NCI-H1436 treated with DMSO at 0.1 percent for 48 hours (cell line): Measurements from ENCODE around the gene RAB4A.

Experiments used
- DNase-seq: peaks from one replicate; lab custom pipeline; 2025; lab: John Stamatoyannopoulos, UW

RAB4A gene

DNA sequence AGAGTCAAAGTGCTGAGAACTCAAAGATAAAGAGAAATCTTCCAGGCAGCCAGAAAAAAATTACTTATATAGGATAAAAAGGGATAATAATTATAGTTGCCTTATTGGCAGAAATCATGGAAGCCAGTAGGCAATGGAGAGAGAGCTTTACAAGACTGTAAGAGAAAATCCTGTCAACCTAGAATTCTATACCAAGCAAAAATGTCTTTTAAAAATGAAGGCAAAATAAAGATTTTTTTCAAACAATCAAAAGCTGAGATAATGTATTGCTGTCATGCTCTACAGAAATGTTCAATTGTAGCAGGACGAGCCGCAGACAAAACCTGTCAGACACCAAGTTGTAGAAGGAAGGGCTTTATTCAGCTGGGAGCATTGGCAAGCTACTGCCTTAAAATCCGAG lies 26.8 kb upstream of the RAB4A start:
- DNase-seq = no peak

DNA sequence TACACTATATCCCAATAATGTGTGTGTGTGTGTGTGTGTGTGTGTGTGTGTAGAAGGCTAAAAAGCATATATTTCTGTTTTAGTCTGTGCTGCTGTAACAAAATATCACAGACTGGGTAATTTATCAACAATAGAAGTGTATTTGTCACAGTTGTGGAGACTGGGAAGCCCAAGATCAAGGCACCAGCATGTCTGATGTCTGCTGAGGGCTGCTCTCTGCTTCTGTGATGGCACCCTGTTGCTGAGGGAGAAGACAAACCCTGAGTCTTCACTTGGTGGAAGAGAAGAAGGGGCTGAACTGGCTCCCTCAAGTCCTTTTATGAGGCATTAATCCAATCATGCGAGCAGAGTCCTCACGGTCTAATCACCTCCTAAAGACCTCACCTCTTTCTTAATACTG lies 23.0 kb upstream of the RAB4A start:
- DNase-seq = no peak

DNA sequence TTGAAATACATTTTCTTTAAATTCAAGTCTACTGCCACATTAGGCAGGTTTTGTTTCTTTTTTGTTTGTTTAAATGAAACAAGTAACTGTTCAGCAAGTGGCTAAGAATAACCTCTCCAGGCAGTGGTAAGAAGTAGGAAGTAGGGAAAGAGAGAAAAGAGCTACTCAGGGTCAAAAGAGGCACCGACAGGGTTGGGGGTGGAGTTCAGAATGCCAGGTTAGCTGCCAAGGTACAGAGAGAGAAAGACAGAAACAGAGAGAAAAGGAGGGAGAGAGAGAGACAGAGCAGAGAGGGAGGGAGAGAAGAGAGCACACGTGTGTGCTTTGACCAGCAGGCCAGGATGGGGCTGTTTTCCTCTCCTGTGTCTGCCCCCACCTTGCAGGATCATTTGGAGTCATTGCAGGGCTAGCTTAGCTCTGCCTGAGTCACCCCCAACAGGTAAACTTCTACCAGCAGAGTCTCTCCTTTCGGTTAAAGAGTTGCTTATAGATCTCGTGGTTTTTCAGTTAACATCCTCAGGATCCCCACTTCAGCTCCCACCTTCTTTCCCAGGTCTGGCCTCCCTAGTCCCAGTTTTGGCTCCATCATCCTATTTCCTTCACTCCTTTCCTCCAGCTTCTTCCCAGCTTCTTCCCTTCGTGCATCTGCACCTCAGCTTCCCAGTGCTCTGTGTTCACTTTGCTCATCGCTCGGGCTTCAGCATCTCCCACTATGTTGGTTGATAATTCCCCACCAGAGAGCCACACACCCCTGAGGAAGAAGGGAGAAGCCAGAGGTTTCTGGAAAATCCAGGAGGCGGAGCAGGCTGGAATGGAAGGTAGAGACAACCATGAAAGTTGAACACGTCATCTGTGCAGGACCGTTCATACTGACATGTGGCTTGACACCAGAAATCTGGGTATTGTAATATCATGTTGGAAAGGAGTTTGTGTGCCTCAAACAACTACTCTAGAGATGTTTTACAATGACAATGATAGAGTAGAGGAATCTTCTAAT lies 21.8 kb upstream of the RAB4A start:
- DNase-seq = no peak

DNA sequence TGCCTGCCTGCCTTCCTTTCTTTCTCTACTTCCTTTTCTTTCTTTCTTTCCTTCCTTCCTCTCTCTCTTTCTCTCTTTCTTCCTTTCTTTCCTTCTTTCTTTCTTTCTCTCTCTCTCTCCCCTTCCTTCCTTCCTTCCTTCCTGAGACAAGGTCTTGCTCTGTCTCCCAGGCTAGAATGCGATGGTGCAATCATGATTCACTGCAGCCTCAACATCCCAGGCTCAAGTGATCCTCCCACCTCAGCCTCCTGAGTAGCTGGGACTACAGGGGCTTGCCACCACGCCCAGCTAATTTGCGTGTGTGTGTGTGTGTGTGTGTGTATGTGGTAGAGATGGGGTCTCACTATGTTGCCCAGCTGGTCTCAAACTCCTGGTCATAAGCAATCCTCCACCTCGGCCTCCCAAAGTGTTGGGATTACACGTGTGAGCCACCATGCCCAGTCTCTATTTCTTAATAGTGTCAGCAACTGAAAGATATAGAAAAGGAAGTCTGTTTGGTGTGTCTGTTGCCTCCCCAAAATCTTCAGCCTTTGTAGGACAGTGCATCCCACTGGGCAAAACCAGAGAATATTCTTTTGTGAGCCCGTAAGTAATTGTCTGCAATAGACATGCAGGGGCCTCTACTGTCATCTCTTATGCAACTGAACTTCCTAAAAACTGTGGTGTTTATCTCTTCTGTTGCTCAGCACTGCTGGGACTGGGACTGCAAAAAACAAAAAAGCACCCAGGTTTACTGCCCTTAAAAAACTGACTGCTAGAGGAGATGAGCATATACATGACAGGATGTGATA lies 20.9 kb upstream of the RAB4A start:
- no peak for DNase-seq

DNA sequence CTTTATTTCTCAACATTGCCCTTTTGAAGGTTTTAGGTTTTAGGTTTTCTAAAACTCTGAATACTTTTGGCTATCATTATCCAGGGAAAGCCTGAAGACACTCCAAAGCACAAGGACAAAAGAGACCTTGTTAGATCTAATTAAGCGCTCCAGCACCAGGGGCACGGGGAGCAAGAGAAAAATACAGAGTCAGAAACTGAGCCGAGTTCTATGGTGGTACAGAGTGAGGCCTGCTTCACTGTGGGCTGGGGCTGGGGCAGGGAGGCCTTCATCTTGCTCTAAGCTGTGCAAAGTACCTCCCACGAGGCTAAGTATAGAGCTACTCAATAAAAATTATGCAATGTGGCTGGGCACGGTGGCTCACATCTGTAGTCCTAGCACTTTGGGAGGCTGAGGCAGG lies 19.7 kb upstream of the RAB4A start:
- no peak for DNase-seq

DNA sequence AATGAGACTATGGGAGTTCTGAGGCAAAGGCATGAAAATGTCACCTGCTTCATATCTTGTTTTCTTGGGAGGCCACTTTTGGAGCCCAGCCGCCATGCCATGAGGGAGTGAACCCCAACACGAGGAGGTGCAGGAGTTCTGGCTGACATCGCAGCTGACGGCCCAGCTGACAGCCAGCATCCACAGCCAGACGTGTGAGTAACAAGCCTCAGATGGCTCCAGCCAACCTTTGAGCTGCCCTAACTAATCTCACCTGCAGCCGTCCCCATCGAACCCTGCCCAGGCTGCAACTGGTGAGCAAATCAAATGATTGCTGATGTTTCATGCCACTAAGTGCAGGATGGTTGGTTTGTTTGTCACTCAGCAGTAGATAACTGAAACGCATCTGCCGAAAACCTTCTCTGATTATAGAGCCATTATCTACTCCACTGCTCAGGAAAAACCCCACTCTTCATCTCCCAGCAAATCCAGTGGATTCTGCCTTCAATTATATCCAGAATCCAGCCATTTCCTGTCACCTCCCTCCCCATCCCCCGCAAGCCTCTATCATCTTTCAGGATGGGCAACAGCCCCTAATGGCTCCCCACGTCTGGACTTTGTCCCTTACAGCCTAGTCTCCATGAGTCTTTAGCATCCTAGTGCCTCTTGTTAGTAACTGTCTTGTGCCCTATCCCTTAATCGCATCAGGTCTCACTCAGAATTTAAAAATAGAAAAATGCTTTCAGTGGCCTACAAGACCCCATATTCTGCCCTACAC lies 18.5 kb upstream of the RAB4A start:
- DNase-seq = no peak

DNA sequence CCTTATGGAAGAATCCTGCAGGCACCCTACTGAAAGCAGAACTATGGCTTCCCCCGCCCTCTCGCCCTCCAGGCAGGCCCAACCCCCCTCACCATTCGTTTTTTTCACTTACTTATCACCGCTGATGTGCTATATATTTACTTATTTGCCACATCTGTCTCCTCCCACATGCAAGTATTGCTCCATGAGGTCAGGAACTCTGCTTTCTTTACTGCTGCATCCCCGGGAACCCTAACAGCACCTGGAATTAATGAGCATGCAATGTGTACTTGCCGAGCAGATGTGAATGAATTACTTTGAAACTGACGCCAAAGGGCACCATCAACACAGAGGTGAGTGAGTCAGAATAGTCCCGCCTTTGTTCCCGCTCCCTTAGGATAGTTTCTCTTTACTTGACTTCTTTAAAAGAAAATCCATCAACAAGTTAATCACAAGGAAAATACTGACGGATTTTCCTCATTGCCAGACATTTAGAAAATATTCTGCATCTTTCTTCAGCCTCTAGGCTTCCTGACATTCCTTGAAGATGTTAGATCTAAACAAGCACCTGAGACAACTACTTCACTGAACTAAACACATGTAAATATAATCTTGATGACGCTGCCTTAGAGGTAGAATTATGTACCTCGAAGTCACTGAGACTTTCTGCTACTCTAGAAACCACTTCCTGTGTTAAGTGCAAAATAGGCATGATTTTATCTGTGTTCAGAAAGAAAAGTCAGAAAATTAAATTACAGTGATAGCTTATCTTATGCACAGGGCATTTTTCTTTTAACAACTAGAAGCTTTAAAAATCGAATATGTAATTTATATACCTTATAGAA lies 17.5 kb upstream of the RAB4A start:
- DNase-seq = no peak

DNA sequence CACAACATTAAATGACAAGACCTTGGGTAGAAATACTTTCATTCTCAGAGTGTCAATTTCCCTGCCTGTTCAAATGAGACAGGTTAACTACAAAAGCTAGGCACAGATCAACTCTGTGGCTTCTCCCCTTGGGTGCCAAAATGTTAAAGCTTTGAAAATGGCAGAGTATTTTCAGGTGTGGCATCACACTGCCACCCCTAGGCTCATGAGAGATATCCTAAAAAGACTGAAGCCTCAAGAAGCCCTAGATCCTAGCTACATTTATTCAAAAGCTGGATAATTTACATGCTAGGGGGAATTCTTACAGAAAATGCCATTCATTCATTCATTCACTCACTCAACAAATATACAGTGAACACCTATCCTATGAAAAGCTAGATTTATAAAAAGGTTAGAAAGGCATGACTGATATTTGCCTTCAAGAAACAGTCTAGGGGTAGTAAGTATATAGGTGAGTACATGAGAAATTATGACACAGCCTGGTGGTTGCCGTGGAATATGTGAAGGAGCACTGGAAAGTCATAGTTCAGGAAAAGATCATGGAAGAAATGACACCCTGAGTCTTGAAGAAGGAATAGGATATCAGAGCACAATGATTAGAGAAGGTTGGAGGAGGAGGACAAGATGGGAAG lies 15.9 kb upstream of the RAB4A start:
- DNase-seq = no peak

DNA sequence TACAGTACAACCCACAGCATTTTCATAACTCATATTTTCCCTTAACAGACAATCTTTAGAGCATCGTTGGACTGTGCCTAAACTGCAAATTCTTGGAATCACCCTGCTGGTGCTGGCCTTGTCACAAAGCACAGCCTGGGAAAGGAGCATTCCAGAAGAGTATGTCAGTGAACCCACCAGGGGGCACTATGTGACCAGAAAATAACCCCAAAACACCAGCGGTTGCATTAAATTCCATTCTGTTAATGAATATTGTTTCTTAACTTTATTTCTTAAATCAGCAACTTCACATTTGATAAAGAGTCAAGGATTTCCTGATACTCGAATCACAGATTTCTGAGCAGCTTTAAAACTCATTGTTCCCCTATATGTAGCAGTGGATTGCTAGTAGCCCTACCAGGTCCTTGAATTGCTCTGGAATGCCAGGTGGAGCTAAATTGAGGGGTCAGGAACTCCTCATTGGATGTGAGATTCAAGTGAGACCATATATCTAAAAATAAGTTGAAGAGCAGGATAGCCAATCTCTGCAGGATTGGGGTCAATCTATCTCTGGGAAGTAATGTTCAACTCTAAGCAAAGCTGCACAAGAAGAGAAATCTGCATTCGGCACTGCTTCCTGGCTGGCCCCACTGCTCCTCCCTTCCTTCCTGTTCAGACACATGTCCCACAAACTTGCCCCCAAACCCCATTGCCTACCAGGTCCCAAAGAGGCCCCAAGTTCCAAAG lies 12.7 kb upstream of the RAB4A start:
- DNase-seq = no peak

DNA sequence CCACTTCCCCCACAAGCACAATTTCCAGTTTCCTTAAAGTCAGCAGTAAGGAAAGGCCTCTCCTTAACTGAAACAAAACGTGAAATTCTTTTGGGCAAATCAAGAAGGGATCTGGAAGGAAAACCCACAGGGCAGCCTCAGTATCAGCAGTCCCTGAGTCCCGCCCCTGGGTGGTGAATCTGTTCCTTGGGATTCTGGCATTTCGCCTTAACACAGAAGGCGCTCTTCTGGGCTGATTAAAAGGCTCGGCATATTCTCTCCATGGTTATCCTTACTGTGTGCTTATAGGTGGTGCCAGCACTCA lies 12.2 kb upstream of the RAB4A start:
- DNase-seq = no peak

DNA sequence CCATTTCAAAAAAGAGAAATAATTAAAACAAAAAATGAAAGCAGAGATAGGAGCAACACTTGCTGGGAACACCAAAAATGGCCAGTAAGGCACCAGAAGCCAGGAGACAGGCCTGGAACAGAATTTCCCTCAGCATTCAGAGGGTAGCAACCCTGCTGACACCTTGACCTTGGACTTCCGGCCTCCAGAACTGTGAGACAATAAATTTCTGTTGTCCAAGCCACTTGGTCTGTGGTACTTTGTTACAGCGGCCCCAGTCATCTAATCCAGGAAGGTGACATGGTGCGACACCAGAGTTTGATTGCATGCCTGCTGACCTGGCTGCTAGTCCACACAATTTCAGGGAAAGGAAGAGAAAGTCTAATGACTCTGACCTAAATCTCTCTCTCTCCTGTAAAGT lies 10.6 kb upstream of the RAB4A start:
- no peak for DNase-seq

DNA sequence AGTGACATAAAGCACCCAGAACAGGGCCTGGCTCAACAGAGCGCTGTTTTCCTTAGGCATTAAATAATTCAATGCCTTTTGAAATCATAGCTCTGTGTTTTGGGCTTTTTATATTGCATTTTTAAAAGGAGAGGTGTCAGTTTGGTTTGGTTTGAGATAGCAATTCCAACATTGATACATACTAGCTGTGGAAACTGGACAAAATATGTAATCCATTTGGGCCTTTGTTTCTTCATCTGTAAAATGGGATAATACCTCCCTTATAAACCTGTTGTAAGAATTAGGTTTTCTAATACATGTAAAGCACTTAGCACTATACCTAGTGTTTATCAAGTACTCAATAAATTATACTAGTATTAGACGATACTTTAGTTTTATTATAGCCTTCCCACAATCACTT lies 8.7 kb upstream of the RAB4A start:
- DNase-seq = no peak

DNA sequence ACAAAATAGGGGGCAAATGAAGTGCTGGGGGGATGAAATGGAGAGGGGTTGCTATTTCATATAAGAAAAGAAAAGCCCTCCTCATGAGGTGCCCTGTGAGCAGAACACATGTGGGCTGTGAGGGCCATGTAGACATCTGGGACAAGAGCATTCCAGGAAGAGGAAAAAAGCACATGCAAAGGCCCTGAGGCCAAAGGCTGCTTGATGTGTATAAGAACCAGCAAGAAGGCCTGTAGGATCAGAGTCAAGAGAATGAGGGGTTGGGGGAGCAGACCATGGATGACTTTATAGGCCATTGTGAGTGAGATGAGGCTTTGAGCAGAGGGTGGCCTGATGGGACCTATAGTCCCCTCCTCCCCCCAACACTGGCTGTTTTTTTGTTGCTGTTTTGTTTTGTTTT lies 7.7 kb upstream of the RAB4A start:
- DNase-seq = no peak

DNA sequence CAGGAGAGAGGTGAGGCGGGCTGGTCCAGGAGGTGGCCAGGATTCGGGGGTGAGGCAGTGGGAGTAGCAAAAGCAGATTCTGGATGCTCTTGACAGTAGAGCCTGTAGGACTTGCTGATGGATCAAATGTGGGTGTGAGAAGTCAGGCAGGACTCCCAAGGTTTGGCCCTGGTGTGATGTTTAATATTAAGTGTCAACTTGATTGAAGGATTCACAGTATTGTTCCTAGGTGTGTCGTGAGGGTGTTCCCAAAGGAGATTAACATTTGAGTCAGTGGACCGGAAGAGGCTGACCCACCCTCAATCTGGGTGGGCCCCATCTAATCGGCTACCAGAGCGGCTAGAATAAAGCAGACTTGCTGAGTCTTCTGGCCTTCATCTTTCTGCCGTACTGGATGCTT lies 6.8 kb upstream of the RAB4A start:
- DNase-seq = no peak

DNA sequence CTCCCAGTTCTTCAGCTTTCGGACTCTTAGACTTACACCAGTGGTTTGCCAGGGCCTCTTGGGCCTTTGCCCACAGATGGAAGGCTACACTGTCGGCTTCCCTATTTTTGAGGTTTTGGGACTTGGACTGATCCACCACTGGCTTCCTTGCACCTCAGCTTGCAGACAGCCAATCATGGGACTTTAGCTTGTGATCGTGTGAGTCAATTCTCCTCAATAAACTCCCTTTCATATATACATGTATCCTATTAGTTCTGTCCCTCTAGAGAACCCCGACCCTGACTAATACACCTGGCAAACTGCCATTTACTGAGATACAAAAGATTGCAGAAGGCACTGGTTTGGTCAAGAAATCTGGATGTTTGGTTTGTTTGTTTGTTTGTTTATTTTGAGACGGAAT lies 6.4 kb upstream of the RAB4A start:
- DNase-seq = no peak

DNA sequence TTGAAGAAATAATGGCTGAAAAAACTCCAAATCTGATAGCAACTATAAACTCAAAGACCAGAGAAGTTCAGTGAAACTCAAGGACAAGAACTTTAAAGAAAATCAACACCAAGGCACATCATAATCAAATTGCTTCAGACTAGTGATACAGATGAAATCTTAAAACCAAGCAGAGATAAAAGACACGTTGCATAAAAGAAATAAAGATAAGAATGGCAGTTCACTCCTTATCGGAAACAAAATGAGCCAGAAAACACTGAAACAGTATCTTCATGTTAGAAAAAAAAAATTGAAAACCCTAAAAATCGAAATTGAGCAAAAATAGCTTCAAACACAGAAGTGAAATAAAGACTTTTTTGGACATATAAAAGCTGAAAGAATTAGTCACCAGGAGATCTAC lies 4.6 kb upstream of the RAB4A start:
- no peak for DNase-seq

DNA sequence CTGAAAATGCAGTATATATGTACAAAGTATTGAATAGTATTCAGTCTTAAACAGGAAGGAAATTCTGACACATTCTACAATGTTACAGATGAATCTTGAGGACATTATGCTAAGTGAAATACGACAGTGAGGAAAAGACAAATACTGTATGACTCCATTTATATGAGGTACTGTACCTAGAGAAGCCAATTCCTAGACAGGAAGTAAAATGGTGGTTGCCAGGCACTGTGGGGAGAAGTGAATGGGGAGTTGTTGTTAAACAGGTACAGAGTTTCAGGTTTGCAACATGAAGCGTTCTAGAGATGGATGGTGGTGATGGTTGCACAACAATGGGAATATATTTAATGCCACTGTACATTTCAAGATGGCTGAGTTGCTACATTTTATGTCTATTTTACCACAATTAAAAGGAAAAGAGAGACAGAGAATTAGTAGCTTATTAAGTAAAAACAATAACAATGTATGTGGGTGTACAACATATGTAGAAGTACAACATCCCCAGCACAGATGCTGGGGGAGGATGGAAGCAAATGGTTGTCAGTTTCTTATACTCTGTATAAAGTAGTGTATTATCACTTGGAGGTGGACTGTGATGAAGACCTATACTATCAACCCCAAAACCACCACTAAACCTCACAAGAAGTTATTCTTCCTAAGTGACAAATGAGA lies 3.9 kb upstream of the RAB4A start:
- no peak for DNase-seq

DNA sequence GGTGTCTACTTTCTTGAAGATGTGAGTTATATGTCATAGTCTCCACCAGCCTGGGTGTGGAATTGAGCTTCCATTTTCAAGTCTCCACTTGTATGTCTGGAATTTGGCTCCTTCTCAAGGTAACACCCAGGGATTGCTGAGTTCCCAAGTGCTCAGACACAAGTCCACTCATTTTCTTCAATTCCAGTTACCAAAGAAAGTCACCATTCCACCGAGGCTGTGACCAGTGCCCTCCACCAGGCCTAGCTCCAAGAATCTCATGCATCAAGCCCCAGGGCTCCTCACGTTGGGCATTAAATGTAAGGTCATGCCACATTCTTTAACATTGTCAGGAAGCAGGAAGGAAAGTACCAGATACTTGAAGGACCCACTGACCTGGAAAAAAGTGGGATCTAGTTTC lies 2.4 kb upstream of the RAB4A start:
- DNase-seq = no peak

DNA sequence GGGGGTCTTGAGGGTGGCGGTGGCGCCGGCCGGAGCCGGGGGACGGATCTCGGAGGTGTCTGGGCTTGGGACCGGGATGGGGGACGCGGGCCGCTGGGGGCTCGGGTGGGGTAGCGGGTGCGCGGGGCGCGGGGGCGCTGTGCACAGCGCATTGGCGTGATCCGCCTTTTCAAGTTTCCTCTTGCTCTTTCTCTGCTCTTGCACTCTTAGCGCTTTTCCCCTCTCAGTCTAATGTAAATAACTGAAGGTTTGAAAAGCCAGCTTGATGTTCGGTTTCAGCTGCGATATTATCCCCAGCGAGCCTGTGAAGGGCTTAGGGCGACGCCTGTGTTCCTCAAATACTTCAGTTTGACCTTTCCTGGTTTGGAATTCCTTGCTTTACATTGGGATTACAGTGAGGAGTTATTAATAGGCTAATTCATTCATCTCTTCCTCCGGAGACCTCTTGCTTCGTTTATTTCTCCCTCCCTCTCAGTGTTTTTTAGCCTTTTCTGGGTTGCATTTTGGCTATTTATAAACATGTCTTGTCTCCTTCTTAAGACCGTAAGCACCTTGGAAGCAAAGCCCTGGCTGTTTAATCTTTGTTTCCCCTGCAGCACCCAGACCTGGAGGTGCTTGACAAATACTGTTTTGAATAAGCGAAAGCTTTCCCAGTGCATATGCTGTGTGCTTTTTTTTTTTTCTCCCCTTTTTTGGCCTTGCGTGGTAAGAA lies 693 bp downstream of the RAB4A start:
- DNase-seq = no peak
